ENCODE measurements around the gene PLTP.
"Not testable (repeated sequence)": the region's sequence is repeated elsewhere in the genome, so short reads cannot be mapped to it uniquely, and the experiment has no call there.

Gene PLTP

DNA sequence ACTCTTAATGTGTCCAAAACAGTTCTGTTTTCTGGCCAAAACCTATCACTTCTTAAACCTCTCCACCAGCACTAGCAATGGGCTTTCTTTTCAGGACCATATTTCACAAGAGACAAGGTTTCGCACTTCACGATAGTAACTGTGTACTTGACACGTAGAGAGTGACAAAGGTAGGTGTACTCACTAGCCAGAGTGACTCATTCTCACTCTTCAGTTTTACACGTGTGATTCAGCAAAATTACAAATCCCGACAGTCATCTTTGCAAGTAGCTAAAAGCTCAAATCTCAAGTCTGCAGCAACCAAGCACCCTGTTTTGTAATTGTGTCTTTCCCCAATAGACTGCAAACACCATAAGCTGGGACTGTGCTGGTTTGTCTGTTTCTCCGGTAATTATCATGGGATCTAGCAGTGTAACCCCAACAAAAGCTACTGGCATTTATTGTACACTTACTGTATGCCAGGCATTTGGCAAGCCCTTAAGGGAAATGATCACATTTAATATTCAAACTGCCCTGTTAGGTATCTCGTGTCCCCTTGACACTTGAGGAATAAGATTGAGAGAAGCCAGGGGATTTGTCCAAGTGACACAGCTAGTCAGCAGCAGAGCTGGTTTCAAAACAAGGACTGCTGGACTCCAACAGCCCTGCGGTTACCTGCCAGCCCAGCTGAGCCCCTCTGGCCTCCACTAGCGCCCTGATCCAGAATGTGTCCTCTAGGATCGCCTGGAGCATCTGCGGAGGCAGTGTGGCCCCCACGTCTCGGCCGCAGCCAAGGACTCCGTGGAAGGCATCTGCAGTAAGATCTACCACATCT, 32.4 kb upstream of the PLTP start:
- no peak for DNase-seq

DNA sequence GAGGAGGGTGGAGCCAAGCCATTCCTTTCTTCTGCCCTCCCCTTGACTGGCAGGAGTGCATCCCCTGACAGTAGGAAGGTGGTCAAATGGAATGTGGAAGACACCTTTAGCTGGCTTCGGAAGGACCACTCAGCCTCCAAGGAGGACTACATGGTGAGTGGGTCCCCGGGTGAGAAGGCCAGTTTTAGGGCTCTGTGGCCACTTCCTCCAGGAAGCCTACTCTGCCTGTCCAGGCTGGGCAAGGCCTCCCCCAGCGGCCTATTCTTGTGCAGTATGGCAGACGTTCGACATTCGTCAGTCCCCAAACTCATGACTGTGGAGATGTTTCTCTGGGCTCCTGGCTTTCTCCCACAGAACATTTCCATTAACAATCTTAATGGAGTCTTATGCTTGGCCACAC, 31.7 kb upstream of the PLTP start:
- DNase-seq = no peak

DNA sequence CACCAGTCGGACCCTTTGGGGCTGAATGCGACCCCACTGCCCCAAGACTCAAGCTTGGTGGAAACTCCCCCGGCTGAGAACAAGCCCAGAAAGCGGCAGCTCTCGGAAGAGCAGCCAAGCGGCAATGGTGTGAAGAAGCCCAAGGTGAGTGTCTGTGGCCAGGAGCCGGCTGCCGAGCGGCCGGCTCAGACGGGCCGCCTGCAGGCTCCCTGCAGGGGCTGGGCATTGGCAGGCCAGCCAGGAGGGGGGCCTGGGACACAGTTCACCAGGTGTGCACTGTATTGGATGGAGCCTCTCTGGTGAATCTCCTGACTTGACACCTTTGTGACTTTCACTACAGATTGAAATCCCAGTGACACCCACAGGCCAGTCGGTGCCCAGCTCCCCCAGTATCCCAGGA, 28.5 kb upstream of the PLTP start:
- no peak for DNase-seq

DNA sequence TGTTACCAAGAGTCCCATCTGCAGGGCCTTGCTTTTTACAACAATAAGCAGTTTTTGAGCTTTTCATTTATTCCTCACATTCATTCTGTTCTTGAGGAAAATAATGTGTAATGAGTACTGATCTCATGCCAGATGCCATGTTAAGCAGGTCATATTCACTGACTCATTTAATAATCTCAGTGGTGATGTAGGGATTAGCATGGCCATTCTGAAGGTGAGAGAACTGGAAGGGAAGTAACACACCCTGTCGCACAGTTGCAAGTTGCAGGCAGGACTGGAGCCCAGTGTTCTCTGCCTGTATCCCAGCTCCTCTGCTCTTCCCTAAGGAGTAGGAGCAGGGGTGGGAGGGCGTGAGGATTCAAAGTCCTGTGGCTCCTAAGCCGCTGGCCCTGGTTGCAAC, 28.1 kb upstream of the PLTP start:
- DNase-seq = no peak

DNA sequence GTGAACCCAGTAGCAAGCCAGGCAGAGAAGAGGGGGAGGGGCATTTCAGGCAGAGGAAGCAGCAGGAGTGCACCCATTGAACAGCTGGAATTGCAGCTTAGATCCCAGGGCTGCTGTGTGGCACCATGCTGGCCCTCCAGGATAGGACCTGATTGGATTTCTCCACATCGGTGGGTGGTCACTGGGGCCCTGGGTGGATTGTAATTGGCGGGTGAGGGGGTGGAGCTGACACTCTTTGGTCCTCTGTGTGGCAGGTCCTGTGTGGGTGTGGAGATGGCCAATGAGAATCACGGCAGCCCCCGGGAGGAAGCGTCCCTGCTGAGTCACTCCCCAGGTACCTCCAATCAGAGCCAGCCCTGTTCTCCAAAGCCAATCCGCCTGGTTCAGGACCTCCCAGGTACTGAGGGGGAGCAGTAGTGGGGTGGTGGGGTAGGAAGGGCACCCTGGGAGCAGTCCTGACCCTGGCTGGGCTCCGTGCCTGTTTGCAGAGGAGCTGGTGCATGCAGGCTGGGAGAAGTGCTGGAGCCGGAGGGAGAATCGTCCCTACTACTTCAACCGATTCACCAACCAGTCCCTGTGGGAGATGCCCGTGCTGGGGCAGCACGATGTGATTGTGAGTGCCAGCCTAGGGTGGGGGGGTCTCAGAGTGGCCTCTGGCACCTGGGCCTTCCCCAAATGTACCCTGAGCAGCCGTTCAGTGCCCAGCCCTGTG, 26.9 kb upstream of the PLTP start:
- no peak for DNase-seq

- no peak for DNase-seq
These were observed 25.8 kb upstream of the PLTP start for GRCh38 chr20:45937765-45938164.

DNA sequence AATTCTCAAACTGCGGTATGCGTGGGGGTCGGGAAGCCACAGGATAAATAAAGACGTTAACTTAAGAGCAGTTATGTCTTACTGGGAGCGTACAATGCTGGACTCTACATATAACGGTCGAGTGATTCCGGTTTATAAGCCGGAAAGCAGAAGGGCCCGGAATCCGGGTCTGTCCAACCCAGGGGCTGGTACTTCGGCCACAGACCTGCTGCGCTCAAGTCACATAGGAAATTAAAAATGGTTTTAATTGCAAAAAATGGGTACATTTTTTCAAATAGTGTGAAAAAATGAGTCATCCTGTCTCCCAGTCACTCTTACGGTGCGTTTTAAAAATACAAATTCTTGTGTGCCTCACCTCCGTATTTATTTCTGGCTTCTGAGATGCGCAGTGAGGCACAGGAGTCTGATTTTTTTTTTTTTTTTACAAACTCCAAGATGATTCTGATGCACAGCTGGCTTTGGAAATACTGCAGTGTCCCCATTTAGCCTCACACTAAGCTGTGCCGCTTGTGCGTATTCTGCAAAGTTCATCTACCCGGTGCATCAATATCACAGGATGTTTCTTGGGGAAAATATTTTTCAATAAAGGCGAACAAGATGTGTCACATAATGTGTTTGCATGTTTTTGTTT, 23.6 kb upstream of the PLTP start:
- no peak for DNase-seq

DNA sequence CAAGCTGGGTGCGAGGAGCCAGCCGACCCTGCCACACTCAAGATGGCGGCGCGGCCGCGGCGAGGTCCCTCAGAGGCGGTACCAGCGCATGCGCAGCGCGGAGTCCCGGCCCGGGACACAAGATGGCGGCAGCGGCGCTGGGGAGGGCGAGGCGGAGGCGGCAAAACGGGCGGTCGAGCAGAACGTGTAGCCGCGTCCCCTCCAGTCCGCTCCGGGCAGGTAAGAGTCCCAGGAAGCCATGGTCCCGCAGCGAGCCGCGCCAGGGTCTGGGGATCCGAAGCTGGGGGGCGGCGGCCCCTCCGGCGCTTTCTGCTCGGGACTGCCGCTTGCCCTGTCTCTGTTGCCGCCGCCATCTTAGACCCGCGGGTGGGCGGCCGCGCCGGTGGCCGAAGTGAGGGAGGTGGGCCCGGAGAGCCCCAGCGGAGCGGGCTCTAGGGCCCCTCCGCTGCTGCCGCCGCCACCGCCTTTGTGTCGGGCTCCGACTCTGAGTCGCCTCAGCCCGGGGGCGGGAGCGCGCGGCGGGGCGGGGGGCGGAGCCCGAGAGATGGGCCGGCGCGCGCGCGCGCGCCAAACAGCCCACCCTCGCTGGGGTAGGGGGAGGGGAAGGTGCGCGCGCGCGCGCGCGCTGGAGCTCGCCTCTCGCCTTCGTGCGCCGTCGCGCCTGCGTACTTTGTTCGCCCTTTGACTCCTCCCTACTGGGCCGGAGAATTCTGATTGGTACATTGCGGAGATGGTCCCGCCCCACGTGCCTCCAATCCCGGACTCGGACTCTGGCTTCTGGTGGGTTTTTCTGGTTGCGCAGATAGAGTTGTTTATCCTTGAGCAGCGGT, 22.8 kb upstream of the PLTP start, which contains the start of gene PCIF1:
PCIF1 (plus strand) TSS at position 98 of the 830 bp plus-strand sequence. CDS start 4,317 bp downstream, outside the sequence.
- peak; percentile 88 for DNase-seq

GRCh38 chr20:45934046-45934585, 22.2 kb upstream of the PLTP start:
- DNase-seq = no peak

DNA sequence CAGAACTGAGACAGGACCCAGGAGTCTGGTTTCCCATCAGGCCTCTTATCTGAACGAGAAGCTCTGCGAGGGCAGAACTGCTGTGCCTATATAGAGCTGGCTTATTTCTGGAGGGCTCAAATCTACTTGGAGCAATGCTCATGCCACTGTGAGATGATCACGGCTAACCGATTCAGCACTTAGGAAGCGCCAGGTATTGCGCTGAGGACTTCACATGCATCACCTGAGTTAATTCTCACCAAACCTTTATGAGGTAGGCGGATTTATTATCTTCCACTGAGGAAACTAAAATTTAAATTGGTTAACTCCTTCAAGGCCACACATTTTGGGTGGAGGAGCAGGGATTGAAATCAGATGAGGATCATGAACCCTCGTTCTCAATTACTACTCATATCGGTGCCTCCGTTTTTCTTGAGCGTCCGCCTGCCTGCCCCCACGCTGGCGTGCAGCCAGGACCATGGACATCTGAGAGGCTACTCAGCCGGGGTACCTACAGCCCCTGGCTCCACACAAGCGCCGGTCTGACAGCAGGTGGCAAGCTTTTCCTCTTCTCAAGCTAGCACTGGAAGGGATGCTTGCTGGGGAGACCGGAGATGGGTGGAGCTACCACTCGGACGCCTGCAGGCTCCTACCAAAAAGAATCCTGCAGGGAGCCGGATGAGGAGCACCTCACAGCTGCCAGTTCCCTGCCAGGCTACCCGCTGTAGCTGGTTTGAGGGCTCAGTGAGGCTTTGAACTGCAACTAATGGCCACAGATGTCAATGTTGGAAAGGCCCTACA, 21.5 kb upstream of the PLTP start:
- peak; percentile 75 for DNase-seq

DNA sequence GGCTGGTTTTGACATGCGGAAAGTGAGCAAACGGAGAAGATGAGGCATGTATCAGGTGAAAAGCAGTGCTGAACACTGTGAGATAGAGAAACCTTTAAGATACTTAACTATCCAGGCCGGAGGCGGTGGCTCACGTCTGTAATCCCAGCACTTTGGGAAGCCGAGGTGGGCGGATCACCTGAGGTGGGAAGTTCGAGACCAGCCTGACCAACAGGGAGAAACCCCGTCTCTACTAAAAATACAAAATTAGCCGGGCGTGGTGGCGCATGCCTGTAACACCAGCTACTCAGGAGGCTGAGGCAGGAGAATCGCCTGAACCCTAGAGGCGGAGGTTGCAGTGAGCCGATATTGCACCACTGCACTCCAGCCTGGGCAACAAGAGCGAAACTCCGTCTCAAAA, 19.7 kb upstream of the PLTP start:
- not testable (repeated sequence) for DNase-seq

DNA sequence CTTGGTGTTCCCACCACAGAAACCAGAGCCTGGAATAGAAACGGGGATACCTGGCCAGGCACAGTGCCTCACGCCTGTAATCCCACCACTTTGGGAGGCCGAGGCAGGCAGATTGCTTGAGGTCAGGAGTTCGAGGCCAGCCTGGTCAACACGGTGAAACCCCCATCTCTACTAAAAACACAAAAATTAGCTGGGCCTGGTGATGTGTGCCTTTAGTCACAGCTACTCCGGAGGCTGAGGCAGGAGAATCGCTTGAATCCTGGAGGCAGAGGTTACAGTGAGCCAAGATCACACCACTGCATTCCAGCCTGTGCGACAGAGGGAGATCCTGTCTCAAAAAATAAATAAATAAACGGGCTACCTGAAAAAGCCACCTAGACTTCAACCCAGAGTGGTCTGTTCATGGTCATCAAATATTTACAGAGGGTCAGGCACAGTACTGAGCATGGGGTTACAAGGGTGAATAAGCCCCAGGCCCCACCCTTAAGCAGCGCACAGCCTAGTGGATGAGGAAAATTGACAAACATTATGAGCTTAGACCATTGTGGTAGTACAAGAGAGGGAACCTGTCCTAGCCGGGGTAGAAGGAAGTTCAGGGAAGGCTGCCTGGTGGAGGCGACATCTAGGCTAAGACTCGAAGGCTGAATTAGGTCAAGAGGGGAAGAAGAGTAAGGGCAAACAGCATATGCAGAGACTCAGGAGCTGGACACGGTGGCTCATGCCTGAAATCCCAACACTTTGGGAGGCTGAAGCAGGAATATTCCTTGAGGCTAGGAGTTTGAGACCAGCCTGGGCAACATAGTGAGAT, 15.3 kb upstream of the PLTP start:
- no peak for DNase-seq

- DNase-seq = no peak
These were observed 14.7 kb upstream of the PLTP start for GRCh38 chr20:45926731-45927070.

DNA sequence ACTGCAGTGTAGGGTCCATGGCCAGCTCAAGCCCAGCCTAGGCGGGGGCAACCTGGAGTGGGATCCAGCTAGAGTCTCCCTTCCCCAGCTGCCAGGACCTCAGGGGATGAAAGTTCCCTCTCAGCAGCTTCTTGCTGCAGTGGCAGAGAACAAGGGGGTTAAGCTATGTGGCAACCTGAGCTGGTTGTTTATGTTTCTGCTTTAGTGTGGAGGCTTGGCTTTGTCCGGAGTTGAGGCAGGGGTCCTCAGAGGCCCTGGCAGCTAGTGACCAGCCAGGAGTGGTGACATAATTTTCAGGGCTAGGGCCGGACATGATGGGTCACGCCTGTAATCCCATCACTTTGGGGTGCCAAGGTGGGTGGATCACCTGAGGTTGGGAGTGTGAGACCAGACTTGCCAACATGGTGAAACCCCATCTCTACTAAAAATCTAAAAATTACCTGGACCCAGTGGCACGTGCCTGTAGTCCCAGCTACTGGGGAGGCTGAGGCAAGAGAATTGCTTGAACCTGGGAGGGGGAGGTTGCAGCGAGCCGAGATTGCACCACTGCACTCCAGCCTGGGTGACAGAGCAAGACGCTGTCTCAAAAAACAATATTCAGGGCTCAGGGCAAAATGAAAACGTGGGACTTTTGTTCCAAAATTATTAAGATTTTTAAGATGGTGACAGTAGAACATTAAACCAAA, 14.0 kb upstream of the PLTP start:
- DNase-seq = no peak

GRCh38 chr20:45924391-45925261, 12.7 kb upstream of the PLTP start:
- no peak for DNase-seq

DNA sequence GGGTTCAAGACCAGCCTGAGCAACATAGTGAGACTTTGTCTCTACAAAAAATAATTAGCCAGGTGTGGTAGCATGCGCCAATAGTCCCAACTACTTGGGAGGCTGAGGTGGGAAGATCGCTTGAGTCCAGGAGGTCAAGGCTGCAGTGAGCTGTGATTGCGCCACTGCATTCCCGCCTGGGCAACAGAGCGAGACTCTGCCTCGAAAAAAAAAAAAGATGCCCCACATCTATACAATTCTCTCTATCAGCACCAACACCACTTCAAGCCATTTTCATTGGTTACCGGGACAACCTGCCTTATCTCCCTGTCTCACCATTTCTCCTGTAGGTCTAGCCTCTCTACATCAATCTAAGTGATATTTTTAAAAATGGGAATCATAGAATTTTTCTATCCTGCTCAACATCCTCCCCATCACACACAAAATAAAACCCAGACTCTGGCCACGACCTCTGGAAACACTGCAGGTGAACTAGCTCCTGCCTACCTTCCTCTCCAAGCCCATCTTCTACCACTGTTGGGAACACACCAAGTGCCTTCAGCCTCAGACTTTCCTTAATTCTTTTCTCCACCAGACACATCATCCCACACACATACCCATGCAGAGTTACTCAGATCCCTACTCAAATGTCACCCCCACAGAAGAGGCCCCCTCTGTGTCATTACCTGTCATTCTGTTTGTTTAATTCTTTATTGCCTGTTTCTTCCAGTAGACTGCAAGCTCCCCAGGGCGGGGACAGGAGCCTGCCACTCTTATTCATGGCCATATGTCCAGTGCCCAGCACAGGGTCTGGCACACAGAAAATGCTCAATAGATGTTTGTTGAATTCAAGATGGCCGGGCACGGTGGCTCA, 9.6 kb upstream of the PLTP start:
- DNase-seq = no peak

DNA sequence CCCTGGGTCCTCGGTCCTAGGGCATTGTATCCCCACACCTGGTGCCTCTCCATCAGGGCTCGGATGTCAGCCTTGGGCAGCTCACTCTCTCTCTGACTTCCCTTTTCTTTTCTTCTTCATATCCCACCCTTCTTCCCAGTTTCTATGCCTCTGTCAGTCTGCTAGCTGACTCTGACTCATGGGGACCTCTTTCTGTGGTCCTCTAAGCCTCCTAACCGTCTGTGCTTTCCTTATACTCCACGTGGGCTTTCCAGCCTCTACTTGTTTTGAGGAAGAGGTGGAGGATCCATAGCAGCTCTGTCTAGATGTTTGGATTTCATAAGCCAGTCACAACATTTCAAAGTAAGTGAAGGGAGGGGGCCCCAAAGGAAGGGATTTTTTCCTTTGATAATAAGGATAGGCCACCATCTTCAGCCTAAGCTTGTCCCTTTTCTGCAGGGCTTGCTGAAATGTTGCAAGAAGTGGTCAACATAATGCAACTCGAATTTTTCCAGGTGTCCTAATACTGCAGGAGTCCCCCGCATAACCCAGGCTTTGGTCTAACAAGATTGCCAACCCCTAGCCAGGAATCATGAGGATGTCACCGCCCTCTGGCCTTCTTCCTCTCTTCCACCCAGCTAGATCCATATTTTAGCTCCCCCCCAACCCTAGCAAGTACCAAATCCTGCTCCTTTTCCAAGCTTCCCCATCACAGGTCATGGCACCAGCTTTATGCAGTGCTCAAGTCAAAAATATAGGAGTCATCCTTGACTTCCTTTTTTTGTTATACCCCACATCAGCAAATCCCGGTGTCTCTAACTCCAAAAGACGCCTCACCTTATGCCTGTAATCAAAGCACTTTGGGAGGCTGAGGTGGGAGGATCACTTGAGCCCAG, 8.7 kb upstream of the PLTP start:
- DNase-seq = no peak

Data from NCI-H748 treated with DMSO at 0.1 percent for 48 hours (cell line).